ENCODE measurements around the gene KRT86.

Gene KRT86

DNA sequence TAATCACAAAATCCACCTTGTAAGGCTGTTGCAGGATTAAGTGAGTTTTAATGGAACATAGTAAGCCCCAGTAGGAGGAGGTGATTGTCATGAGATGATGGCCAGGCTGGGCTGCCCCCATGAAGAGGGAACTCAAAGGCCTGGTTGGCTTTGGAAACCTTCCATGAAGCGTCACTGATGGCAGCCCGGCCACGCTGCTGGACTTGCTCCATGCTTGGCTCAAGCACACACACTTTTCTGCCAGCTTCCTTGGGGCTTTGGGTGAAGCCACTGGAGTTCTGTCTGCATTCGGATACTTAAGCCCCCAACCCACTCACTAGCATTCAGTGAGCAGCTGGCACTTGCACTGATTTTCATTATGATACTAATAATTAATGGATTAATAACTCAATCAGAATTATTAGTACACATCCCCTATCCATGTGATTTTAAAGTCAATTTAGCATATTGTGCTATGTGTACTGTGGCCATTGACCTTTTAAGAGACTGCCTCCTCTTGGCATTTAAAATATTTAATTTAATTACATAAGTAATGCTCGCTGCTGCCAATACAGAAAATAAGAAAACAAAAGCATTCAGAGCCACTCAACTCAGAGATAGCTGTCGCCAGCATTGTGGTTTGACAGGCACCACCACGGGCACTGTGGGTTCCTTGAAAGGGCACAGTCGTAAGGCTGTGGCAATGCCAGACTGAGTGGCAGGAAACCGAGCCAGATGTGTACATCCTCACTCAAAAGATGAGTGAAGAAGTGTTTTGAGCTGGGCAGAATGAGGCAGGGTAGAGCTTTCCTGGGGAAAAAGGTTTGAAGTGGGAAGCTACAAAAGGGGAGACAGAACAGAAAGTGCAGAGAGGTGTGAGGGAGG, 77.0 kb downstream of the KRT86 start:
- FAIRE-seq = no peak
- DNase-seq (ENCODE audit: insufficient read length, low spot score) = no peak

DNA sequence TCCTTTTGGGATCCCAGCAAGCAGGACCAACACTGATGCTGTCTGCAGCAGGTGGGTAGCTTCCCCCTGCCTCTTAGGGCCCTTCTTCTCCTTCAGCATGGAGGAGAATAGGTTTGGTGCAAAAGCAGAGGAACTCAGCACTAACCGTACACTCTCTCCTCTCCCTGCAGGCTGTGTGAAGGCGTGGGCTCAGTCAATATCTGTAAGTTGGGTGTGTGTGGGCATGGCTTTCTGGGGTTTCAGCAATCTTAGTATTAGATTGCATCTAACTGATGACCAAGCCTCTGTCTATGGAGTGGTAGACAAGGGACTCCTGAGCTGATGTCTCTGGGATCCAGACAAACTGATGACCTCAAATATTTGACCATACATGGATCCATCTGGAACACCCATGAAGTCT, 78.5 kb downstream of the KRT86 start:
- no peak for FAIRE-seq
- no peak for DNase-seq (ENCODE audit: insufficient read length, low spot score)

DNA sequence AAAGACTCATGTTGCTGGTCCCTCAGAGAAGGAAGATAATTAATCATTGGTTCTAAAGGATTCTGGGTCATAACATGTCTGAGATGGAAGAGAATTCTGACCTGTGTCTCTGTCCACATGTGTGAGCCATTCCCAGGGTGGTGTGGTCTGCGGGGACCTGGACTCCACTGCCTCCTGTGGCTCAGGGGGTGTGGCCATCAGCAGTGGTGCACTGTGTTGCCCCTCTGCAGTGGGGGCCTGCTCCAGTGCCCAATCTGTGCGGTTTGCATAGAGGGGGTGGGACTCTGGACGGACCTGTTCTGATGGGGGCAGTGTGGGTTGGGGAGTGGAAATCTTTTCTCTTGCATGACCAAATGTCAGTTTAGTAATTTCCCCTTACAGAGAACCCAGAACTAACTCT, 79.3 kb downstream of the KRT86 start:
- DNase-seq (ENCODE audit: insufficient read length, low spot score) (no peak), FAIRE-seq (no peak)

DNA sequence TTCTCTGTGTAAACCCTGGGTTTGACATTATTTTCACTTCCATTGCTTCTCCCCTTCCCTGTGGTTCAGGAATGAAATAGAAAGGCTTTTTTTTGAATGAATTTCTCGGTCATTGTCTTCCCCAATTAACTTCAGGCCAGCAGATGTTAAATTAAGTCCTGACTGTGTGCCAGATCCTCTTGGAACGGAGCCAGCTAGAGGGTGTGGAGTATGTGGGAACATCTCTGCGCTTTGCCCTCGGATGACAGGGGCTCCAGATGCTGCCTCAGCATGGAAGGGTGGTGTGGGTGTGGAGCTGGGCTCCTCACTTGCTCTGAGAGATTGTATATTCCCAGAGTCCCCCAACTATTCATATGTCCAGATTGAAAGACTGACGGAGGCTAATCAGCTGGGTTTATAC, 79.8 kb downstream of the KRT86 start:
- DNase-seq (ENCODE audit: insufficient read length, low spot score) = no peak
- no peak for FAIRE-seq

DNA sequence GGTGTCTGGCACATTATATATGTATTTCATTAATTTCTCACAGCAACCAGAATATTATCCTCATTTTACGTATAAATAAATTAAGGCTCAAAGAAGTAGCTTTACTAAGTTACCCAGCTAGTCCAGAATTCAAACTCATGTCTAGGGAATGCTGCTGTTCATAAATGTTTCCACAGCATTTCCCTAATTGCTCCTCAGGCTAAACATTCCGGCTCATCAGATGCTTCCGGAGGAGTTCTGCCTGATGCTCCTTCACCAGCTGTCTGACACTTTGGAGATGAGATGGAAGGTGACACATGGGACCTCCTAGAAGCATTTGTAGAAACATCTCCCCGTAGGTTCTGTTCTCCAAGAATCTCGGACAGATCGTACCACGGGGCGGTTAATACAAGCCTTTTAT, 80.7 kb downstream of the KRT86 start:
- no peak for FAIRE-seq
- no peak for DNase-seq (ENCODE audit: insufficient read length, low spot score)

DNA sequence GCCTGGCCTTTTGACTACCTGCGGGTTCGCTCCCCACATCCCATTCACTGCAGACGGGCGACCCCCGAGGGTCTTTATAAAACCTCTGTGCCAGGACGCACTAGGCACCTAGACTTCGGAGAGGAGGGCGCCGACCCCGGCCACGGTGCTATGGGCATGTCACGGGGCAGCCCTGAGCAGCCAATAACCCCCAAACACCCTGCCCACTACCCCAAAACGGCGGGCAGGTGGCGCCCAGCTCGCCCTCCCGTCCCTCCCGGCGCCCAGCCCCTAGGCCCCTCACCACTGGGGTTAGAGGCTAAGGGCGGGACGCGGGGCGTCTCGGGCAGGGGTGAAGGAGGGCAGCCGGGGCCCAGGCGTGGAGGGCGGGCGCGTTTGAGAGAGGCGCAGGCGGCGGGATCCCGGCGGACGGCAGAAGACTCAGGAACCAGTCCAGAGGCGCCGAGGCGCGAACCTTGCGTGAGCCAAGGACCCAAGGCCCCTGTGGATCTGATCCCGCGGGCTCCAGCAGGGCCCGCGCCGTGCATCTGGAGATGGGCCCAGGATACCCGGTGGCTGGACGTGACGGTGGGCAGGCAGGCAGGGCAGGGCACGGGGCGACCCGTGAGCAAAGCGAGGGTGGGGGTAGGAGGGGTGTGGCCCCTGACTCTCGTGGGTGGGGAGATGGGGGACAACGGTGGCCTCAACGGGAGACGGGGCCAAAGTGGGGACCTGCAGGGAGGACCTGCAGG, 81.8 kb downstream of the KRT86 start:
- DNase-seq (ENCODE audit: insufficient read length, low spot score) = no peak
- FAIRE-seq = no peak

DNA sequence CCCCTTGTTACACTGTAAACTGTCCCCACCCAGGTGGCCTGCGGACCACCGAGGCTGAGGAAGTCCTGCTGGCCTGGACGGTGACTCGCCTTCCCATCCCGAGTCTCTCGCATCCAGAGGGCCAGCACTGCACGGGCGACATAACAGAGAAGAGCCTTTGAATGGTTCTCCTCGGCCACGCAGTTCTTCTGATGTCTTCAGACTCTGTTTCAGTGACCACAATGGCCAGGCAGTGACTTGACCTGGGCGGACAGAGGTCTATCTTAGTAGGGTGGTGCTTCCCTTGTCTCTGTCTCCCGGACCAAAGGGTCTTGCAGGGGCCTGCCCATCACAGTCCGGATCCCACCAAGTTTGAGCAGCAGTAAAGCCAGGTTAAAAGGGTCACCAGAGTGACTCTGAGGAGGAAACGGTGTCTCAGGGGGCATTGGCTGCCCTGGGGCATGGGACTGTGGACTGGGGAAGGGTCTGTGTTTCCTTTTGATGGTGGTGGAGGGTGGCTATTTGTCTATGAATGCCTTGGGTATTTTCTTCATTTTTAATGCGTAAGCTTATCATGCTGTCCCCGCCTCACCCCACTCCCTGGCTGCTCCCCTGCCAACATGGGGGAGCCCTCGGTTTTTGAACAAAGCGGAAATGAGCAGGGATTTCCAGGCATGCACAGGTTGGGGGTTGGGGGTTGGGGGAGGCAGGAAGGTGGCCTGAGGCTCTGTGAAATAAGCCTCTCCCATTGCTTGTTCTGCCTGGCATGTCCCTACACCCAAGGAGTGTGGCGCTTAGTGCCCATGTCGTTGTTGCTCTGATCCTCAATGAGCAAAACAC, 82.5 kb downstream of the KRT86 start:
- DNase-seq (ENCODE audit: insufficient read length, low spot score) = no peak
- FAIRE-seq = no peak
